GM18526 (cell line): ENCODE measurements around the gene TNS4.

Experiments
- POLR2A ChIP-seq: IDR thresholded peaks from 3 replicates; pipeline ENCODE4 v1.6.1; 2011; ENCODE audit not compliant: insufficient read length; ENCODE audit errors: extremely low read depth

Gene TNS4

DNA sequence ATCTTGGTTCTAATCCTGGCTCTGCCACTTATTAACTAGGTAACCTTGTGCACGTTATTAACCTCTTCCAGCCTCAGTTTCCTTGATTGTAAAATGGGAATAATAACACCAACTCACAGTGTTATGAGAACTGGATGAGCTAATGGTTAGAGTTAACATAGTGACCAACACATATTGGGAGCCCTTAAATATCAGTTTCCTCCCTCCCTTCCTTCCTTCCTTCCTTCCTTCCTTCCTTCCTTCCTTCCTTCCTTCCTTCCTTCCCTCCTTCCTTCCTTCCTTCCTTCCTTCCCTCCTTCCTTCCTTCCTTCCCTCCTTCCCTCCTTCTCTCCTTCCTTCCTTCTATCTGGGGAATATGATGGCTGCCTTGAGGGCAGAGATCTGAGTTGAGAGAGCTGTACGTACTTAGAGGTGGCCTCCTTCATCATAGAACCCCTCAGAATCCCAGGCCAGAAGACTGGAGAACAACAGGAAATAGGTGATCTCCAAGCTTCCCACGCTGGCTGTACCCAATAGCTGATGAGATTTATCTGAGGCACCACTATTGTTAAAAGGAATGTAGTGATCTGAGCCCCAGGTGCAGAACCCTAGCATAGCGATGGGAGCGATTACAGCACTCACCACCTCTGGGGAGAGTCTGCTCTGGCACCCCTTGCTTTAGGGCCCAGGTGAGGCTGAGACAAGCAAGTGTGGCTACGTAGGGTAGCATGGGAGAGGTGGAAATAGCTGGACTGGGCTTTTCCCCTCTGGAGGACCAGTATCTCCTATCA is 37.7 kb upstream of the TNS4 start:
- TF ChIP-seq POLR2A: no peak

DNA sequence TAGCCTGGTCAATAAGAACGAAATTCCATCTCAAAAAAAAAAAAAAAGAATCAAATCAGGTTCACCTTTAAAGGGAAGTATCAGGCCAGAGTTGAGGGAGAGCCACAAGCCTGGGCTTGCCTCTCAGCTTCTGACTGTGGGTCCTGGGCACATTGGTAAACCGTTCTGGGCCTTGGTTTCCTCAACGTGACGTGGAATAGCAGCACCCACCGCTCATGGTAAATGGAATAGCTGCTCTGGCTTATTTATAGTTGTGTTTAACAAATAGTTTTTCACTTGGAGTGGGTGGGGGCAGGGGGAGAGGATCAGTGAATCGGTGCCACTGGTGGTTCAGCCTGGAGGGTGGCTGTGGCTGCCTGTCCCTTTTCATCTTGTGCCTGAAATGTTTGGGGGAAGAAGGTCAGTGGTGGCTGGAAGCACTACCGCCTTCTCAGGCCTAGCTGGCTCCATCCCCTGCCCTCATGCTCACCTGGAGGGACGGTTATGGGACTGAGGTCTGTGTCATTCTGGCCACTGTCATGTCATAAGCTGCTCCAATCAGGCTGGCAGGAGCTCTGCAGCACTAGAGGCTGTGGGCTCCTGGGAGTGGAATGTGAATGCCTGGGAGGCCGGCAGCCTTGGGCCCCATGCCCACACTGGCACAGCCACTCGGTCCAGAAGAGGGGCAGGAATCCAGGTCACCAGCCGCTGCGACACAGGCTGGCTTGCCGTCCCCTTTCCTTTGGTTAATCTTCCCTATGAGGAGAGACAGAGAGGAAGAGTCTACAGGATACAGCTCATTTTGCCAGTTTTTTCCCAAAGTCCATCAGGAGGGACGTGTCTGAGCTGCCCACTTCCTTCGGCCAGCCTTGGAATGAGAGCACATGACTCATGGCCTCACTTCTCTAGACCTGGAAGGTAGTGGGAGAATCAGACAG is 36.9 kb upstream of the TNS4 start:
- no peak for TF ChIP-seq POLR2A

DNA sequence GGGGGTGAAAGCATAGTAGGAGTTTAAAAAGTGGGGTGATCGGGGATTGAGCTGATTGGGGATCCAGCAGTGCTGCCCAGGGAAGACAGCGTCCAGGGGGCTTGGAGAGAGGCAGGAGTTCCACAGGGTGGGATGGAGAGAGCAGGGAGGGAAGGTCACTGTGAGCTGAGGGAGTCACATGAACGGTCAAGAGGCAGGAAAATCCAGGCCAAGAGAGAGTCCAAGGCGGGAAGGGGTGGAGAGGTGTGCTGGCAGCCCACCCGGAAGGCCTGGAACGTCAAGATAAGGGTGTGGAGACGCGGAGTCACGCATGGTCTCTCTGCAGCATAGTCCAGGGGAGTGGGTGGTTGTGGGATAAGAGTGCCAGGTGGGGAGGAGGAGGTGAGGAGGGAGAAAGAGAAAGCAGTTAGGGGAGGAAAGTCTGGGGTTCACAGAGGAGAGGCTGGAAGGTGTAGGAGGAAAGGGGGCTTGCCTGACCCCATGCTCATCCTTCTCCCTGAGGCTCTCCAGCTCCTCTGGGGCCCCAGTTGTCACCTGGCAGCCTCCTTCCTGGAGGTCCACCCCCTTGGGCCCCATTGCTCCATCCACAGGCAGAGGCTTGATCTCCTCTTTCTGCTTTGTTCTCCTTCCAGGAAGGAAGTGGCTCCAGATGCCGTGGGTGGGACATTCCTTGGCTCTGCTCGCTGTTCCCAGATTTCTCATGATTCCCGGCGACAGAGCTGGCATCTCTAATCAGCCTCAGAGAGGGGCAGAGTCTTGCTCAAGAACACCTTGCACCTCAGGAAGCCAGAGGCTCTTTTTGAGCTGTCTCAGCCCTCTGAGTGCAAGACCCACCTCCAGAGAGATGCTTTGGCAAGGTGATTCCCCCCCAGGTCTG is 35.1 kb upstream of the TNS4 start:
- no peak for TF ChIP-seq POLR2A

DNA sequence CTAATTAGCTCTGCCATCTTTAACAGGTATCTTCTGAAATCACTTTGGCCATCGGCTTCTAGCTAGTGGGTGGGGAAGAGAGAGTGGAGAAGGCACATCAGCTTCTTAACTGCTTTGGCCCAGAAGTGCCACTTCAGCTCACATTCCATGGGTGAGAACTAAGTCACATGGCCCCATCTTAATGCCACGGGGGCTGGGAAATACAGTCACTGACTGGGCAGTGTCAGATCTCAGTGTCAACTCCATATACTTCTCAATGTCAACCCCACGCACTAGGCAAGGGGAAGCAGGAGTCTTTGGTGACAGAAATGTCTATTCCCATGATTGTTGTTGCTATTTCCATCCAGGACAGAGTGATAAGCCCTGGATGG is 34.5 kb upstream of the TNS4 start:
- no peak for TF ChIP-seq POLR2A

DNA sequence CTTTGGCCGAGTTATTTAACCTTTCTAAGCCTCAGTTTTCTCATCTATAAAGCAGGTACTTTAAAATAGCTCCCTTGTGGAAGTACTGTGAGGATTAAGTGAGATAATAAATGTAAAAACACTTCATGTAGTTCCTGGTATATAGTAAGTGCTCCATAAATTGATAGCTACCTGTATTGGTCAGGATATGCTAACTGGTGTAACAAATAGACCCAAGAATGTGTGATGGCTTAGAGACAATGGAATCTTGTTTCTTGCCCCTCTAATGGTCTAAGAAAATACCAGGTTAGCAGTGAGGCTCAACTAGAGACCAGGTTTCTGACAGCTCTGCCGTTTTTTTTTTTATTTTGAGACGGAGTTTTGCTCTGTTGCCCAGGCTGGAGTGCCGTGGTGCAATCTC is 34.0 kb upstream of the TNS4 start:
- no peak for TF ChIP-seq POLR2A

DNA sequence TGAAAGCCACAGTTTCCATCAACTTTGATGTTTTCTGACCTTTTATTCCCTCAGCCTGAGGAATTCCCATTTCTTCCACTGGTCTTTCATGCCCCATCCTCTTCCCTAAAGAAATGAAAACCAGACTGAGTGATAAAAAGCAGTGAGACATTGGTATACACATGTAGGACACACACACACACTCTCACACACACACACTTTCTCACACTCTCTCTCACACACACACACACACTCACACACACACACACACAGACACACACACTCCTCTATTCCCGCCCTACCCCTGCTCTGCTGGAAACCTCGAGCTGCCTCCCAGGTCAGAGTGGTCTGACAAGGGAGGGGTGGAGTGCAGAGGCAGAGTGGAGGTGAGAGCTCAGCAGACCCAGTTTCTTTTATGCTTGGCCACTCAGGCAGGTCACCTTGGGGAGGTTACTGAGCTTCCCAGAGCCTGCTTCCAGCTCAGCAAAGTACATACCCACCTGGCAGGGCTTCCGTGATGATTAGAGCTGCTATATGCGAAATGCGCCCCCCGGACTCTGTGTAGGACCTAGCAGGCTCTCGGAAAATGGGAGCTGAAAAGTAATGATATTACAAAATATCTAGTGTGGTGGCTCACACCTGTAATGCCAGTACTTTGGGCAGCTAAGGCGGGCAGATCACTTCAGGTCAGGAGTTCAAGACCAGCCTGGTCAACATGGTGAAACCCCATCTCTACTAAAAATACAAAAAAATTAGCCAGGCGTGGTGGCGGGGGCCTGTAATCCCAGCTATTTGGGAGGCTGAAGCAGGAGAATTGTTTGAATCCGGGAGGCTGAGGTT is 33.2 kb upstream of the TNS4 start:
- TF ChIP-seq POLR2A: no peak

DNA sequence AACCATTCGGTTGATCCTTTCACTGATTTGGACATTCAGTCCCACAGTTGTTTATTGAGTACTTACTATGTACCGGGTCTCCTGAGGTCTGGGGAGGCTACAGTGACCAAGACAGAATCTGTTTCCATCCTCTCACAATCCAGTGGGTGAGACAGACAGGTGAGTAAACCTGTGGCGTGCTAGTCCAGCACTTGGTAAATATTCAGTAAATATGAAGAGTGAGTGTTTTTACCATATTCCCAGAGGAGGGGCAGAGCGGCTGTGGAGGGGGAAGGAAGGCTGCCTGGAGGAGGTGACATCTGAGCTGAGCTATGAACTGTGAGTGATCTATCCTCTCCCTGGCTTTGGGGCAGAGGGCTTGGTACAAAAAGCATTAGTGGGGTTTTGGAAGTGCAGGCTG is 32.5 kb upstream of the TNS4 start:
- no peak for TF ChIP-seq POLR2A

DNA sequence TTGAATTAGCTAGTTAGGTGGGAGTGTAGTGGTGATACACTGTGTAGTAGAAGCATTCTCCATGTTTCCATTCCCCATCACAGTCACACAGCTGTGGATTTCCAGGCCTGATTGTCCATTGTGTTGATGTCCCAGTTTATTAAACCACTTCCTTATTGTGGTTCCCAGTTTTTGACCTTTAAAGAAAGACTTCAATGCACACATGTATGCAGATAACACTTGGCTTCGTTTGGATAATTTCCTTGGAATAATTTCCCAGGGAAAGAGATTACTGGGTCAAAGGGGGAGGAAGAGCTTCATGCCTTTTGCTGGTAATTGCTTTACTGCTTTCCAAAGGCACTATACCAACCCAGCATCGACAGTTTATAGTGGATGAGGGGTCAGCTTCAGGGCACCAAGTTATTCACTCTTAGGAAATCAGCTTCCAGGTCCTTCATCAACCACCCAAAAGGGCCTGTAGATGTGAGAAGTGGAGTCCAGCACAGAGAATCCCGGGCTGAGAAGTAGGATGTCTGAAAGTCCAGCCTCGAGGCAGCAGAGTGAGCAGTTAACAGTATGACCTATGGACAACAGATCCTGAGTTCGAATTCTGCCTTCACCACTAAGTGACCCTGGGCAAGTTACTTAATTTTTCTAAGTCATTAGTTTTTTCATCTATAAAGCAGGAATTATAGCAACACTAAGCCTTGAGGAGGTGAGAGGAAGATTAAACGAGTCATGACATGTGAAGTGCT is 31.3 kb upstream of the TNS4 start:
- no peak for TF ChIP-seq POLR2A

DNA sequence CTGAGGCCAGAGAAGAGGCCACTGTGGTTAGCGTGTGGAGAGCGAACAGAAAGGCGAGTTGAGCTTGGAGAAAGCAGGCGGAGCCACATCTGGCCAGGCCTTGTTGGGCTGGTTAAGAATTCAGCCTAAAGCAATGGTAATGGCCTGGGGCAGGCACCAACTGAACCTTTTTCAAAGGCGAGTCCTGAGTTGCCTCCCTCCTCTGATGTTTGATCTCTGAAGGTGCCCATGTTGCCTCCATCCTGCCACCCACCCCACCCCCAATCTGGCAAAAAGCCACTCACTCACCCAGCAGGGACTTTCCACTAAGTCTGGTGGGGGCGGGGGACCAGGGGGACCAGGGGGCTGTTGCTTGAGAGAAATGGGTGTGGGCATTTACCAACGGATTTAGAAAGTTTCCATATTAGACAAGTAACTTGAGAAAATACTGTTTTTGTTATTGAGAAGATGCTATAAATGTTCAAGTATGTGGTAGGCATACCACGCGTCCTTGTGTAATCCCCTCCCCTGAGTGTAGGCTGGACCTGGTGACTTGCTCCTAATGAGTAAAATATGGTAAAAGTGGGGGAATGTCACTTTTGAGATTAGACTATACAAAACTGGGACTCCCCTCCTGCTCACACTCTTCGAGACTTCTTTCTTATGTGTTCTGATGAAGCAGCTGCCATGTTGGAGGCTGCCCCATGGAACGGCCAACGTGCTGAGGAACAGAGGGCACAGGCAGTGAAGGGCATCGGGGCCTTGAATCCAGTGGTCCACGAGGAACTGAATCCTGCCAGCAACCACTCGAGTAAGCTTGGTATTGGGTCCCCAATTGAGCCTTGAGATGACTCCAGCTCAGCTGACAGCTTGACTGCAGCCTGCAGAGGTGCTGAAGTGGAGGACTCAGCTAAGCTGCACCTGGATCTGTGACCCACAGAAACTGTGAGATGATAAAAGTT is 29.9 kb upstream of the TNS4 start:
- no peak for TF ChIP-seq POLR2A

DNA sequence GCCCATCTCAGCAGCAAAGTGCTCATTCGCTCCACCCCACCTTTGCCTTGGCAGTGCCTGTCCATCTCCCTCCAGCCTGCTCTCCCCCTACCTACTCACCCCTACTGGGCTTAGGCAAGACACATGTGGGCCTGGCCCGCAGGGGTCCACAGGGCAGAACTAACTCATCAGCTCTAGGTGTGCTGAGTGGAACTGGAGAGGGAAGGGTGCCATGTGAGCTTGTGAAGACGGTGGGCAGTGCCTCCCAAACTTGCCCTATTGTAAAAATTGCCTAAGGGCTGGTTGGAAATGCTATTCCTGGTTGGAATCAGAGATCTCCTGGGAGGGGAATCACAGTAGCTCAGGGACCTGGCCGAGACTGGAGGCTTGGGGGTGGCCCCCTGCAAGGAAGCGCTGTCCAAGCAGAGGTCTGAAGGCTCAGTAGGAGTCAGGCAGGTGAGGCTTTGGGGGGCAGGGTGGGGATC is 29.1 kb upstream of the TNS4 start:
- TF ChIP-seq POLR2A: no peak

DNA sequence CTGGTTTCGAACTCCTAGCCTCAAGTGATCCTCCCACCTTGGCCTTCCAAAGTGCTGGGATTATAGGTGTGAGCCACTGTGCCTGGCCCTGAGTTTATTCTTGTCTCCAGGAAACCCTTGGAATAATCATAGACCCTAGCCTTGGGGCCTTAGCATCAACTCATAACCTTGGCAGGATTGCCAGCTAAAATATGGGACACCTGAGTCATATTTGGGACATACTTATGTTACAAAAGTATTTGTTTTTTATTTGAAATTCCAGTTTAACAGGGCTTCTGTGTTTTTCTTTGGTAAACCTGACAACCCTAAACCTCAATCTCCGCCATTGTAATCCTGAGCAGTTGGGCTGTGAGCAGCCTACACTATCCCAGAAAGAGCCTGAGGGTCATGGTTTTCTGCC is 28.6 kb upstream of the TNS4 start:
- TF ChIP-seq POLR2A: no peak

DNA sequence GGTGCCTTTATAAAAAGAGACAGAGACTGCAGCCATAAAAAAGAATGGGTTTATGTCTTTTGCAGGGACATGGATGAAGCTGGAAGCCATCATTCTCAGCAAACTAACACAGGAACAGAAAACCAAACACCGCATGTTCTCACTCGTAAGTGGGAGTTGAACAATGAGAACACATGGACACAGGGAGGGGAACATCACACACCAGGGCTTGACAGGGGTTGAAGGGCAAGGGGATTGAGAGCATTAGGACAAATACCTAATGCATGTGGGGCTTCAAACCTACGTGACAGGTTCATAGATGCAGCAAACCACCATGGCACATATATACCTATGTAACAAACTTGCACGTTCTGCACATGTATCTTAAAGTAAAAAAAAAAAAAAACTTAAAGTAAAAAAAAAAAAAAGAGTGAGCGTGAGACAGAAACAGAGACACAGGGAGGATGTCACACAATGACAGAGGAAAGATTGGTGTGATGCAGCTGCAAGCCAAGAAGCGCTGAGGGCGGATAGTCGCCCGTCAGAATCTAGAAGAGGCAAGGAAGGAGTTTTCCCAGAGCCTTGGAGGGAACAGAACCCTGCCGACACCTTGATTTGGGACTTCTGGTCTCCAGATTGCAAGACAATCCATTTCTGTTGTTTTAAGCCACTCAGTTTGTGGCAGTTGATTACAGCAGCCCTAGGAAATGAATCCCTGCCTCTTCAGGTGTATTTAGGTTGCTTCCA is 27.4 kb upstream of the TNS4 start:
- TF ChIP-seq POLR2A: no peak
